HL-60 (cell line): ENCODE results near the gene KRT31.

Experiments used
- SPI1 ChIP-seq: IDR thresholded peaks from 2 replicates; pipeline ENCODE4 v1.6.1; 2012; ENCODE audit warnings: low read depth, mild to moderate bottlenecking, borderline replicate concordance
- TF ChIP-seq, protein P1 (sequence below): IDR thresholded peaks from one replicate; pipeline ENCODE4 v1.5.1; 2011; ENCODE audit warnings: low read length, control low read depth, inconsistent platforms; ENCODE audit not compliant: insufficient read depth

DNA sequence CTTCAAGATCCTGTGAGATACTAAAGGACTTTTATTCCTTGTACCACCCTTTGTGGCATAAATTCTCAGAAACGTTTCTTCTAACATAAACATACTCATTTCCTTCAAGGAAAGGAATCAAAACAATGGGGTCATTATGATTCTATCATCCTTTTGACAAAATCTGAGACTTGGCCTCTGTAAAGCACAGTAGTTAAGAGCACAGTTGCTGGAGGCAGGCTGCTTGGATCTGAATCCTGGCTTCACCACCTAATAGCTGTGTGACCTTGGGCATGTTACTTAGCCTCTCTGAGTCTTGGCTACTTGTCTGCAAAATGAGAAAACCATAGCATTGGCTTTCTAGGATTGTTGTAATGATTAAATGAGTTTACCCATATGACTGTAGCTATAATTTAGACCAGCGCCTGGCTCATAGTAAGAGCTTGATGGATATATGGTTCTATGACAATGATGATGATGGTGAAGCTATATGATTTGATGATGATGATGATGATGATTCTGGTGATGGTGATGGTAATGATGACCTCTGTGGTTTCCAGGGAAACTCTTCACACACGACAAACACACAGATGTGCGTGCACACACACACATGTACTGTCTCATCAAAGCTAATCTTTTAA is 6.1 kb upstream of the KRT31 start:
- no peak for TF ChIP-seq SPI1
- TF ChIP-seq, protein P1, sequence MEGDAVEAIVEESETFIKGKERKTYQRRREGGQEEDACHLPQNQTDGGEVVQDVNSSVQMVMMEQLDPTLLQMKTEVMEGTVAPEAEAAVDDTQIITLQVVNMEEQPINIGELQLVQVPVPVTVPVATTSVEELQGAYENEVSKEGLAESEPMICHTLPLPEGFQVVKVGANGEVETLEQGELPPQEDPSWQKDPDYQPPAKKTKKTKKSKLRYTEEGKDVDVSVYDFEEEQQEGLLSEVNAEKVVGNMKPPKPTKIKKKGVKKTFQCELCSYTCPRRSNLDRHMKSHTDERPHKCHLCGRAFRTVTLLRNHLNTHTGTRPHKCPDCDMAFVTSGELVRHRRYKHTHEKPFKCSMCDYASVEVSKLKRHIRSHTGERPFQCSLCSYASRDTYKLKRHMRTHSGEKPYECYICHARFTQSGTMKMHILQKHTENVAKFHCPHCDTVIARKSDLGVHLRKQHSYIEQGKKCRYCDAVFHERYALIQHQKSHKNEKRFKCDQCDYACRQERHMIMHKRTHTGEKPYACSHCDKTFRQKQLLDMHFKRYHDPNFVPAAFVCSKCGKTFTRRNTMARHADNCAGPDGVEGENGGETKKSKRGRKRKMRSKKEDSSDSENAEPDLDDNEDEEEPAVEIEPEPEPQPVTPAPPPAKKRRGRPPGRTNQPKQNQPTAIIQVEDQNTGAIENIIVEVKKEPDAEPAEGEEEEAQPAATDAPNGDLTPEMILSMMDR = no peak
